Stimulated activated CD8-positive, alpha-beta memory T cell treated with anti-CD3 and anti-CD28 coated beads, Interleukin-7, amount 100 ng/mL, for 1 hour (primary cell): Measurements from ENCODE around the gene SRSF7.
"Not testable (repeated sequence)": the region's sequence is repeated elsewhere in the genome, so short reads cannot be mapped to it uniquely, and the experiment has no call there.

Experiments used
- DNase-seq, 2 donors: peaks; one replicate each; pipeline ENCODE4 v3.0.0-alpha.2; 2020; ENCODE audit warnings: low read depth in 2 of 2

Gene SRSF7

GRCh38 chr2:38750891-38751595, at the start of gene SRSF7:
Gene SRSF7, minus strand, starts transcription at chr2:38751361. Its CDS starts 105 bp downstream, at chr2:38751256.
- DNase-seq, result peak; percentile 98 to 99

- DNase-seq, result no peak
These were observed 46.8 kb upstream of the SRSF7 start for GRCh38 chr2:38797953-38798352.

GRCh38 chr2:38797250-38797676, 46.1 kb upstream of the SRSF7 start:
- no peak for DNase-seq

GRCh38 chr2:38795016-38795415, 43.9 kb upstream of the SRSF7 start:
- not testable (repeated sequence) for DNase-seq

GRCh38 chr2:38794235-38794946, 43.2 kb upstream of the SRSF7 start:
- DNase-seq, result no peak

- no peak for DNase-seq
These were observed 42.4 kb upstream of the SRSF7 start for GRCh38 chr2:38793511-38793910.

GRCh38 chr2:38792751-38793150, 41.6 kb upstream of the SRSF7 start:
- DNase-seq, result no peak

GRCh38 chr2:38792321-38792720, 41.2 kb upstream of the SRSF7 start:
- DNase-seq, result not testable (repeated sequence)

GRCh38 chr2:38791744-38792143, 40.6 kb upstream of the SRSF7 start:
- DNase-seq, result no peak

- DNase-seq, result no peak
These were observed 38.5 kb upstream of the SRSF7 start for GRCh38 chr2:38789691-38790090.

GRCh38 chr2:38788306-38788705, 37.1 kb upstream of the SRSF7 start:
- no peak for DNase-seq

GRCh38 chr2:38783586-38783985, 32.4 kb upstream of the SRSF7 start:
- no peak for DNase-seq

GRCh38 chr2:38778687-38779082, 27.5 kb upstream of the SRSF7 start:
- no peak for DNase-seq

GRCh38 chr2:38776531-38776930, 25.4 kb upstream of the SRSF7 start:
- no peak for DNase-seq

- no peak for DNase-seq
These were observed 24.7 kb upstream of the SRSF7 start for GRCh38 chr2:38775921-38776225.

GRCh38 chr2:38775097-38775920, 24.1 kb upstream of the SRSF7 start:
- DNase-seq, result no peak

GRCh38 chr2:38771632-38772031, 20.5 kb upstream of the SRSF7 start:
- no peak for DNase-seq

GRCh38 chr2:38765551-38765950, 14.4 kb upstream of the SRSF7 start:
- no peak for DNase-seq

- DNase-seq, result no peak
These were observed 14.0 kb upstream of the SRSF7 start for GRCh38 chr2:38765149-38765548.

GRCh38 chr2:38763728-38764127, 12.6 kb upstream of the SRSF7 start:
- DNase-seq, result no peak

- DNase-seq, result no peak
These were observed 12.1 kb upstream of the SRSF7 start for GRCh38 chr2:38763228-38763627.

GRCh38 chr2:38755891-38756290, 4.7 kb upstream of the SRSF7 start:
- not testable (repeated sequence) for DNase-seq

- DNase-seq, result no peak
These were observed 3.3 kb upstream of the SRSF7 start for GRCh38 chr2:38754506-38754905.
